H9 (cell line): ENCODE results near the gene RPS6KB2. TPM values are rescaled to one million over a fixed set of nuclear protein-coding genes. Genes with fewer than 3 reads are reported as not detected.

Source experiments
- DNase-seq: peaks from one replicate; pipeline ENCODE4 v3.0.0-alpha.2; 2017
- H2AFZ ChIP-seq: one replicate; pipeline ENCODE4 v1.6.1; 2013; ENCODE audit warnings: mild to moderate bottlenecking, low read length, control low read depth, moderate library complexity
- H2AK5ac ChIP-seq: 2 replicates; pipeline ENCODE4 v1.6.1; 2013; ENCODE audit warnings: low read length, control low read depth, mixed read lengths; ENCODE audit not compliant: insufficient read length
- H2BK120ac ChIP-seq: one replicate; pipeline ENCODE4 v1.6.1; 2013; ENCODE audit warnings: low read depth, mild to moderate bottlenecking, low read length, control low read depth, inconsistent platforms; ENCODE audit not compliant: poor library complexity, severe bottlenecking
- H2BK12ac ChIP-seq: 2 replicates; pipeline ENCODE4 v1.6.1; 2013; ENCODE audit warnings: low read length, control low read depth, mixed read lengths, low read depth; ENCODE audit not compliant: insufficient read length
- H2BK15ac ChIP-seq: 2 replicates; pipeline ENCODE4 v1.6.1; 2013; ENCODE audit warnings: low read depth, low read length, control low read depth
- H2BK20ac ChIP-seq: one replicate; pipeline ENCODE4 v1.6.1; 2013; ENCODE audit warnings: low read depth, mild to moderate bottlenecking, low read length, control low read depth, inconsistent platforms; ENCODE audit not compliant: poor library complexity, severe bottlenecking
- H2BK5ac ChIP-seq: 2 replicates; pipeline ENCODE4 v1.6.1; 2013; ENCODE audit warnings: low read length, control low read depth, mixed read lengths; ENCODE audit not compliant: insufficient read length
- H3K14ac ChIP-seq: 2 replicates; pipeline ENCODE4 v1.6.1; 2013; ENCODE audit warnings: low read length, control low read depth; ENCODE audit not compliant: insufficient read depth
- H3K18ac ChIP-seq: 2 replicates; pipeline ENCODE4 v1.6.1; 2013; ENCODE audit warnings: low read depth, mild to moderate bottlenecking, mixed read lengths, low read length, control low read depth; ENCODE audit not compliant: insufficient read length
- H3K23ac ChIP-seq: 2 replicates; pipeline ENCODE4 v1.6.1; 2013; ENCODE audit warnings: low read length, control low read depth, mixed read lengths, low read depth; ENCODE audit not compliant: insufficient read length
- H3K23me2 ChIP-seq: 2 replicates; pipeline ENCODE4 v1.6.1; 2013; ENCODE audit warnings: low read depth, mild to moderate bottlenecking, mixed read lengths, low read length, control low read depth; ENCODE audit not compliant: insufficient read length, poor library complexity, severe bottlenecking
- H3K27ac ChIP-seq: 2 replicates; pipeline ENCODE4 v1.5.1; 2013; ENCODE audit warnings: low read length, control low read depth, mixed read lengths, low read depth; ENCODE audit not compliant: insufficient read length
- H3K27me3 ChIP-seq: 2 replicates; pipeline ENCODE4 v1.6.1; 2013; ENCODE audit warnings: low read length, control low read depth, inconsistent platforms; ENCODE audit not compliant: insufficient read depth
- H3K4ac ChIP-seq: 2 replicates; pipeline ENCODE4 v1.6.1; 2013; ENCODE audit warnings: low read depth, mild to moderate bottlenecking, control low read depth, inconsistent platforms, low read length, moderate library complexity
- H3K4me1 ChIP-seq: 2 replicates; pipeline ENCODE4 v1.6.1; 2013; ENCODE audit warnings: low read length, control low read depth, inconsistent platforms; ENCODE audit not compliant: insufficient read depth
- H3K4me2 ChIP-seq: 2 replicates; pipeline ENCODE4 v1.6.1; 2013; ENCODE audit warnings: low read length, control low read depth, mixed read lengths; ENCODE audit not compliant: insufficient read length, insufficient read depth
- H3K56ac ChIP-seq: 2 replicates; pipeline ENCODE4 v1.6.1; 2013; ENCODE audit warnings: low read depth, mild to moderate bottlenecking, mixed read lengths, low read length, control low read depth; ENCODE audit not compliant: insufficient read length
- H3K79me1 ChIP-seq: 2 replicates; pipeline ENCODE4 v1.6.1; 2013; ENCODE audit warnings: low read depth, mild to moderate bottlenecking, moderate library complexity, low read length, control low read depth, inconsistent platforms; ENCODE audit not compliant: insufficient read depth, poor library complexity, severe bottlenecking
- H3K79me2 ChIP-seq: 2 replicates; pipeline ENCODE4 v1.6.1; 2013; ENCODE audit warnings: low read length, control low read depth, inconsistent platforms; ENCODE audit not compliant: insufficient read depth
- H3K9ac ChIP-seq: 2 replicates; pipeline ENCODE4 v1.6.1; 2013; ENCODE audit warnings: low read length, control low read depth, mixed read lengths; ENCODE audit not compliant: insufficient read length; ENCODE audit errors: extremely low read depth
- H3K9me3 ChIP-seq: one replicate; pipeline ENCODE4 v1.6.1; 2013; ENCODE audit warnings: low read depth, low read length, inconsistent platforms; ENCODE audit not compliant: control insufficient read depth
- H3T11ph ChIP-seq: one replicate; pipeline ENCODE4 v1.6.1; 2013; ENCODE audit warnings: mild to moderate bottlenecking, low read length, control low read depth, inconsistent platforms
- H4K20me1 ChIP-seq: one replicate; pipeline ENCODE4 v1.6.1; 2013; ENCODE audit not compliant: control insufficient read depth, insufficient read length, insufficient read depth
- H4K5ac ChIP-seq: 2 replicates; pipeline ENCODE4 v1.6.1; 2013; ENCODE audit warnings: low read depth, mild to moderate bottlenecking, mixed read lengths, low read length, control low read depth; ENCODE audit not compliant: insufficient read length
- H4K8ac ChIP-seq: replicated peaks from 2 replicates; pipeline ENCODE4 v1.6.1; 2013; ENCODE audit warnings: low read length, control low read depth, mixed read lengths, low read depth; ENCODE audit not compliant: insufficient read length
- H4K91ac ChIP-seq: 2 replicates; pipeline ENCODE4 v1.6.1; 2013; ENCODE audit warnings: low read depth, mild to moderate bottlenecking, moderate library complexity, mixed read lengths, low read length, control low read depth; ENCODE audit not compliant: insufficient read length
- H3K27ac Mint-ChIP-seq, 3 experiments: 2 replicates in 2 of 3; 3 replicates in 1 of 3; pipeline ENCODE4 v1.8.0; 2020 to 2021; ENCODE audit warnings: mixed read lengths in 3 of 3, mild to moderate bottlenecking in 1 of 3, moderate library complexity in 1 of 3
- H3K27me3 Mint-ChIP-seq: 2 replicates; pipeline ENCODE4 v1.8.0; 2021; ENCODE audit warnings: low read depth, mild to moderate bottlenecking, moderate library complexity, mixed read lengths
- H3K36me3 Mint-ChIP-seq, 3 experiments: 2 replicates in 2 of 3; 3 replicates in 1 of 3; pipeline ENCODE4 v1.8.0; 2020 to 2021; ENCODE audit warnings: low read depth in 3 of 3, mixed read lengths in 3 of 3; ENCODE audit not compliant: insufficient read depth in 1 of 3
- H3K4me1 Mint-ChIP-seq, 2 experiments: 2 replicates each; pipeline ENCODE4 v1.8.0; 2020; ENCODE audit warnings: mixed read lengths in 2 of 2
- H3K4me3 Mint-ChIP-seq, 2 experiments: 2 replicates in 1 of 2; 3 replicates in 1 of 2; pipeline ENCODE4 v1.8.0; 2020 to 2021; ENCODE audit warnings: mild to moderate bottlenecking in 2 of 2, mixed read lengths in 2 of 2, moderate library complexity in 1 of 2
- H3K9me3 Mint-ChIP-seq, 2 experiments: 2 replicates in 1 of 2; 3 replicates in 1 of 2; pipeline ENCODE4 v1.8.0; 2020; ENCODE audit warnings: mild to moderate bottlenecking in 2 of 2, mixed read lengths in 2 of 2, moderate library complexity in 1 of 2
- CTCF ChIP-seq: fragments of 200-600 bp; sonication (generic); conservative IDR thresholded peaks from 3 replicates; pipeline ENCODE4 v1.8.0; 2021; ENCODE audit warnings: antibody characterized with exemption, mild to moderate bottlenecking
- WGBS: extraction: QIAGEN DNeasy Blood & Tissue Kit; methylation state at CpG from one replicate; pipeline ENCODE4 v1.1.7; 2013; ENCODE audit warnings: missing lambda C conversion rate, low lambda C conversion rate, mixed read lengths; ENCODE audit not compliant: insufficient read length; ENCODE audit errors: extremely low coverage; 5-methylcytosine and 5-hydroxymethylcytosine counted together
- total RNA-seq: library from RNA; stranded (reverse); gene quantifications from 2 replicates; pipeline ENCODE4 v1.2.1, GENCODE V29; 2021

The RPS6KB2 gene
- total RNA-seq, 1 experiment from 2014 or later = 51.7 TPM

- no peaks in the 10 kb centered on the region for H3K9me3 ChIP-seq
Observed at GRCh38 chr11:67396259-67396581, 32.1 kb upstream of the RPS6KB2 start.

More at GRCh38 chr11:67396259-67396581, 32.1 kb upstream of the RPS6KB2 start:
- Histone ChIP-seq H3K4ac (no peak overlapping the region), H3K18ac (no peak overlapping the region), H3T11ph (no peak overlapping the region), H3K79me1 (peaks cover 3% of the 10 kb centered on the region), H3K9ac (no peak overlapping the region), H4K20me1 (no peaks in the 10 kb centered on the region), H3K27ac (no peak overlapping the region), H3K23me2 (peaks cover 15% of the 10 kb centered on the region), H2BK20ac (no peak overlapping the region), H2BK120ac (no peak overlapping the region), H3K14ac (no peak overlapping the region; the same call in 1 of the 2 replicates), H2BK15ac (no peak overlapping the region), H3K27me3 (no peaks in the 10 kb centered on the region), H2BK5ac (no peak overlapping the region), H3K56ac (no peak overlapping the region), H4K5ac (no peak overlapping the region), H2AK5ac (no peak overlapping the region), H3K4me2 (no peak overlapping the region), H2BK12ac (no peak overlapping the region), H4K91ac (no peak overlapping the region), H3K4me1 (peaks cover 2% of the 10 kb centered on the region; the same call in 1 of the 2 replicates), H3K23ac (no peak overlapping the region), H4K8ac (no peak overlapping the region), H3K79me2 (peaks cover 4% of the 10 kb centered on the region; the same call in 1 of the 2 replicates), H2AFZ (no peak overlapping the region)
- Mint-ChIP-seq H3K9me3 (no peaks in the 10 kb centered on the region; a peak in 1 of 5 replicates), H3K27me3 (no peaks in the 10 kb centered on the region), H3K36me3 (peaks cover 21 to 57% (median 51%) of the 10 kb centered on the region in 3 experiments), H3K27ac (peak overlapping the region; percentile 55 to 90 (median 88); a peak in 4 of 7 replicates), H3K4me1 (peaks cover 25% of the 10 kb centered on the region in 2 experiments), H3K4me3 (peak overlapping the region in 1 of 2 experiments; percentile 63; a peak in 3 of 5 replicates)
- TF ChIP-seq CTCF = no peak
- WGBS = no CpG with 5 or more reads among the region's 7 CpGs
- no peak for DNase-seq
